Mesenchymal stem cell (in vitro differentiated cells and primary cell): Measurements from ENCODE around the gene PXDN.

Source experiments
- DNase-seq: peaks from one replicate; pipeline ENCODE4 v3.0.0-alpha.2; 2013
- H2AFZ ChIP-seq: one replicate; pipeline ENCODE4 v1.6.1; 2013; ENCODE audit warnings: low read depth, mild to moderate bottlenecking, control low read depth, inconsistent platforms, low read length, moderate library complexity
- H2AK5ac ChIP-seq: 2 replicates; pipeline ENCODE4 v1.6.1; 2013; ENCODE audit warnings: low read length, moderate library complexity, mild to moderate bottlenecking, inconsistent platforms; ENCODE audit not compliant: severe bottlenecking
- H2BK120ac ChIP-seq: one replicate; pipeline ENCODE4 v1.6.1; 2013; ENCODE audit warnings: low read depth, mild to moderate bottlenecking, inconsistent platforms, low read length, moderate library complexity
- H2BK12ac ChIP-seq, 2 experiments: one replicate each; pipeline ENCODE4 v1.6.1; 2013; ENCODE audit warnings: inconsistent platforms in 2 of 2, low read length in 2 of 2, mild to moderate bottlenecking in 2 of 2, moderate library complexity in 2 of 2, control low read depth in 1 of 2
- H2BK15ac ChIP-seq: one replicate; pipeline ENCODE4 v1.6.1; 2013; ENCODE audit warnings: mild to moderate bottlenecking, low read depth, inconsistent platforms; ENCODE audit not compliant: poor library complexity, severe bottlenecking
- H2BK5ac ChIP-seq: 2 replicates; pipeline ENCODE4 v1.6.1; 2013; ENCODE audit warnings: low read depth, mild to moderate bottlenecking, low read length, control low read depth, inconsistent platforms; ENCODE audit not compliant: poor library complexity, severe bottlenecking
- H3K14ac ChIP-seq, 2 experiments: one replicate each; pipeline ENCODE4 v1.6.1; 2013; ENCODE audit warnings: inconsistent platforms in 2 of 2, low read length in 2 of 2, control low read depth in 1 of 2, mild to moderate bottlenecking in 1 of 2, moderate library complexity in 1 of 2
- H3K18ac ChIP-seq, 2 experiments: one replicate each; pipeline ENCODE4 v1.6.1; 2013; ENCODE audit warnings: inconsistent platforms in 2 of 2, low read length in 2 of 2, control low read depth in 1 of 2, low read depth in 1 of 2, mild to moderate bottlenecking in 1 of 2
- H3K23ac ChIP-seq, 2 experiments: one replicate each; pipeline ENCODE4 v1.6.1; 2013; ENCODE audit warnings: inconsistent platforms in 2 of 2, low read length in 2 of 2, mild to moderate bottlenecking in 2 of 2, moderate library complexity in 2 of 2, control low read depth in 1 of 2
- H3K27ac ChIP-seq: 2 replicates; pipeline ENCODE4 v1.5.1; 2013; ENCODE audit warnings: mild to moderate bottlenecking, moderate library complexity, low read length, control low read depth, inconsistent platforms; ENCODE audit not compliant: poor library complexity, severe bottlenecking
- H3K27me3 ChIP-seq, 2 experiments: 2 replicates each; pipeline versions ENCODE4 v1.6.1 to v1.7.0; 2013; ENCODE audit warnings: low read length in 2 of 2, mild to moderate bottlenecking in 2 of 2, moderate library complexity in 2 of 2, control low read depth in 1 of 2, inconsistent platforms in 1 of 2; ENCODE audit not compliant: control insufficient read depth in 1 of 2, insufficient read depth in 1 of 2
- H3K36me3 ChIP-seq, 2 experiments: 2 replicates each; pipeline versions ENCODE4 v1.6.1 to v1.7.0; 2013; ENCODE audit warnings: low read length in 2 of 2, control low read depth in 1 of 2, inconsistent platforms in 1 of 2, low read depth in 1 of 2, mild to moderate bottlenecking in 1 of 2; ENCODE audit not compliant: insufficient read depth in 2 of 2, control insufficient read depth in 1 of 2
- H3K4ac ChIP-seq, 2 experiments: one replicate each; pipeline ENCODE4 v1.6.1; 2013; ENCODE audit warnings: inconsistent platforms in 2 of 2, low read length in 2 of 2, mild to moderate bottlenecking in 2 of 2, moderate library complexity in 2 of 2, control low read depth in 1 of 2, low read depth in 1 of 2
- H3K4me1 ChIP-seq: 2 replicates; pipeline ENCODE4 v1.6.1; 2013; ENCODE audit warnings: low read depth, low read length, control low read depth; ENCODE audit not compliant: control insufficient read depth, insufficient read depth
- H3K4me2 ChIP-seq: 2 replicates; pipeline ENCODE4 v1.6.1; 2013; ENCODE audit warnings: low read length, mild to moderate bottlenecking, inconsistent platforms; ENCODE audit not compliant: poor library complexity, severe bottlenecking
- H3K4me3 ChIP-seq, 2 experiments: 2 replicates each; pipeline versions ENCODE4 v1.5.1 to v1.7.0; 2013; ENCODE audit warnings: low read length in 2 of 2, mild to moderate bottlenecking in 2 of 2, control low read depth in 1 of 2, low read depth in 1 of 2; ENCODE audit not compliant: insufficient read depth in 1 of 2
- H3K79me1 ChIP-seq: replicated peaks from 2 replicates; pipeline ENCODE4 v1.6.1; 2013; ENCODE audit warnings: mild to moderate bottlenecking, control low read depth, low read length, inconsistent platforms; ENCODE audit not compliant: poor library complexity, severe bottlenecking
- H3K9ac ChIP-seq: 2 replicates; pipeline ENCODE4 v1.7.0; 2013; ENCODE audit warnings: mild to moderate bottlenecking, low read length, moderate library complexity
- H3K9me3 ChIP-seq: 2 replicates; pipeline ENCODE4 v1.7.0; 2013; ENCODE audit warnings: mild to moderate bottlenecking, low read length; ENCODE audit not compliant: control insufficient read depth
- H4K8ac ChIP-seq: one replicate; pipeline ENCODE4 v1.6.1; 2013; ENCODE audit warnings: inconsistent platforms, mild to moderate bottlenecking, low read length, moderate library complexity
- H4K91ac ChIP-seq: one replicate; pipeline ENCODE4 v1.6.1; 2013; ENCODE audit warnings: mild to moderate bottlenecking, low read length, inconsistent platforms
- WGBS: methylation state at CpG from one replicate; pipeline ENCODE4 v1.1.7; 2013; ENCODE audit warnings: mixed read lengths; 5-methylcytosine and 5-hydroxymethylcytosine counted together

PXDN gene

GRCh38 chr2:1653956-1654695 is 90.2 kb downstream of the PXDN start:
- H3K4ac ChIP-seq, result no peak overlapping the region
- no peak overlapping the region for H4K91ac ChIP-seq
- peak overlapping the region; percentile 28 for H2AK5ac ChIP-seq
- H3K4me2 ChIP-seq, result no peak overlapping the region
- H3K23ac ChIP-seq, result no peak overlapping the region
- H3K9ac ChIP-seq, result peak overlapping the region; percentile 71
- H3K4me3 ChIP-seq, result peak overlapping the region in 1 of 2 experiments; percentile 40
- H3K4me1 ChIP-seq, result peaks cover 50% of the 10 kb centered on the region
- DNase-seq, result no peak
- H2BK5ac ChIP-seq, result peak overlapping the region; percentile 79
- H3K14ac ChIP-seq, result no peak overlapping the region
- H3K36me3 ChIP-seq, result peaks cover 24 to 56% of the 10 kb centered on the region in 2 experiments
- H3K27me3 ChIP-seq, result no peaks in the 10 kb centered on the region
- no peak overlapping the region for H2BK120ac ChIP-seq
- no peak overlapping the region for H4K8ac ChIP-seq
- peaks cover 13% of the 10 kb centered on the region for H3K79me1 ChIP-seq
- H2AFZ ChIP-seq, result no peak overlapping the region
- no peaks in the 10 kb centered on the region for H3K9me3 ChIP-seq
- H3K18ac ChIP-seq, result no peak overlapping the region
- no peak overlapping the region for H2BK12ac ChIP-seq
- 97% methylated on average over 12 of the region's 14 CpGs for WGBS
- peak overlapping the region; percentile 89 for H3K27ac ChIP-seq
- H2BK15ac ChIP-seq, result no peak overlapping the region

DNA sequence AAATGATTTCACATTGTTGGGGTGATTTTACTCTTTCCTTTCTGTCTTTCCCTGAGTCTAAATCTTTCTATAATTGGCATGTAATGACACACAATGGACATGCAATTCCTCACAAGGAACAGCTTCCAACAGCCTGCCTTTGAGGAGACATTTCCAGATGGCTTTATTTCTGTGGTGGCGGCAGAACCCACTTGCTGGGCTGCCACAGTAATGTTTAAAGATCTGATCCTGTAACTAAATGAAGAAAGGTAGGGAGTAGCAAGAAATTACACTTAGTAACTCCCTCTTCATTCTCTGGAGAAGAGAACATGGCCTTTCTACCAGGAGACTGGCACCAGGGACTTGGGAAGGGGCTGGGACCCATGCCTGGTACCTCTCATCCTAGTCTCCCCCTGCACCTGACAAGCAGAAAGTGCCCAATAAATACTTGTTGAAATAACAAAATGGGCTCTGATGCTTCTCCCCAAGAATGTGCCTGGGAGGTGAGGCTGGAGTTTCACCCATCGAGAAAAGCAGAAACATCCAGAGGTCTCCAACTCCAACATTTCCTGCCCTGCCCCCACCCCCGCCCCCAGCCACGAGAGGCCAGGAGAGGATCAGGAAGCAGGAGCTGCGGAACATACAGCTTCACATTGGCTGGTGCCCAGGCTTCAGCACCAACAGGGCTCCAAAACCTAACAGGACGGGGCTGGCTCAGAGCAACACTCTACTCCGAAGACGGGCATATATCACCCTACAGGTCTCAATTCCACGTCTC is 92.1 kb downstream of the PXDN start:
- Histone ChIP-seq H3K4ac (no peak overlapping the region), H3K4me3 (no peak overlapping the region), H2BK12ac (no peak overlapping the region), H2AFZ (no peak overlapping the region), H3K36me3 (peaks cover 39 to 57% of the 10 kb centered on the region in 2 experiments), H4K91ac (no peak overlapping the region), H2AK5ac (peak overlapping the region; percentile 91), H3K79me1 (peaks cover 14% of the 10 kb centered on the region), H3K4me1 (peaks cover 40% of the 10 kb centered on the region), H2BK120ac (no peak overlapping the region), H3K27me3 (no peaks in the 10 kb centered on the region), H2BK5ac (peak overlapping the region; percentile 79), H4K8ac (no peak overlapping the region), H3K9me3 (no peaks in the 10 kb centered on the region), H3K27ac (peak overlapping the region; percentile 89), H3K4me2 (no peak overlapping the region), H3K14ac (no peak overlapping the region), H3K18ac (no peak overlapping the region), H3K9ac (peak overlapping the region; percentile 71), H2BK15ac (no peak overlapping the region), H3K23ac (no peak overlapping the region)
- 78% methylated on average over 5 of the region's 9 CpGs for WGBS
- no peak for DNase-seq

DNA sequence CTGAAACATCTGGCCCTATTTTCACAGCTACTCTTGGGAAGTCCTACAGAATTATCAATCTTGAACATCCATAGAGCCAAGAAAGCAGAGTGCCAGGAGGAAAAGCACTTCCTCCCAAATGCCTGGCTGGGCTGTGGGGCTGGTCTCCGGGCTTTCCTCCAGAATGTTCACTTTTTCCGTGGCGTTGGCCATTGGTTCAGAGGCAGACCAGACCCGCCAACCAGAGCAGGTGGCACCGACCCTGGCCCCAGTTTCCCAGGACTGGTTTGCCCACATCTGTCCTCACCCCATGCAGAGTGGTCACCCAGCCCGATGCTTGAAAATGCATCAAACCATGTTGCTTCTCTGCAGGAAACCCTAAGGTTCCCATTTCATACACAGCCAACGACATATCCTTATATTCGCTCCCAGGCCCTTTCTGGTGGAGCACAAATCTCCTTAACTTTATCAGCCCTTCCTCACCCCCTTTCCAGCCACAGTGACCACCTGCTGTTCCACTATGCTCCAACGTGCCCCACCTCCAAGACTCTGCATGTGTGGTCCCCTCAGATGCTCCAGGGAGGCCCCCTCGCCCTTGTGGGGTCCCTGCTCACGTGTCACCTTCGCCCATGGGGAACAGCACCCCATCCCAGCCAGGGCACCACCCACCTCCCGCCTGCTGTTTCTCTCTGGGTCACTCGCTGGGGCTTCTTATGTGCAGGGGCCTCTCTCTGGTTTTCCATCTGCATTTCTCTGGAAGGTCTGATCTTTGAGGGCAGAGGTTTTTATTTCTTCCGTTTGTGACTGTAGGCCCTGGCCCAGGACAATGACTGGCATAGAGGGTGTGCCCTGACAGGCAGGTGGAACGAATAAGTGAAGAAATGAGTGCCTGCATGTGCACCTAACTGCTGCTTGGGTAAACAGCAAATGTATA is 92.9 kb downstream of the PXDN start:
- no peak overlapping the region for H3K18ac ChIP-seq
- DNase-seq, result no peak
- H3K27ac ChIP-seq, result peak overlapping the region; percentile 89
- peaks cover 9% of the 10 kb centered on the region for H3K79me1 ChIP-seq
- H4K91ac ChIP-seq, result no peak overlapping the region
- no peaks in the 10 kb centered on the region for H3K27me3 ChIP-seq
- no peak overlapping the region for H3K9ac ChIP-seq
- H3K9me3 ChIP-seq, result no peaks in the 10 kb centered on the region
- H2AFZ ChIP-seq, result no peak overlapping the region
- H3K4me3 ChIP-seq, result no peak overlapping the region
- H2BK15ac ChIP-seq, result no peak overlapping the region
- no peak overlapping the region for H2BK12ac ChIP-seq
- peaks cover 44 to 53% of the 10 kb centered on the region in 2 experiments for H3K36me3 ChIP-seq
- no peak overlapping the region for H2BK120ac ChIP-seq
- peaks cover 32% of the 10 kb centered on the region for H3K4me1 ChIP-seq
- WGBS, result 96% methylated on average over 16 of the region's 16 CpGs
- H4K8ac ChIP-seq, result no peak overlapping the region
- H2BK5ac ChIP-seq, result no peak overlapping the region
- H3K14ac ChIP-seq, result no peak overlapping the region
- no peak overlapping the region for H3K4ac ChIP-seq
- H3K23ac ChIP-seq, result no peak overlapping the region
- H2AK5ac ChIP-seq, result peak overlapping the region; percentile 32
- H3K4me2 ChIP-seq, result no peak overlapping the region
